Sigmoid colon (tissue), 7 donors: Measurements from ENCODE around the gene NR3C2. TPM values are rescaled to one million over a fixed set of nuclear protein-coding genes. Genes with fewer than 3 reads are reported as not detected.
A peak's percentile ranks its signal among the peaks of the same experiment; 100 is the strongest.

Source experiments
- DNase-seq: peaks from one replicate; pipeline ENCODE4 v3.0.0-alpha.2; 2019
- H3K27ac ChIP-seq, 4 donors: fragments of 200-600 bp; sonication (generic); one replicate each; pipeline ENCODE4 v1.5.1; 2016 to 2019; ENCODE audit warnings: mild to moderate bottlenecking in 1 of 4
- H3K27me3 ChIP-seq, 3 donors: fragments of 200-600 bp; sonication (generic); one replicate each; pipeline ENCODE4 v1.5.1; 2019; ENCODE audit warnings: mild to moderate bottlenecking in 1 of 3
- H3K36me3 ChIP-seq, 4 donors: fragments of 200-600 bp; sonication (generic); one replicate each; pipeline ENCODE4 v1.5.1; 2016 to 2019
- H3K4me1 ChIP-seq, 4 donors: fragments of 200-600 bp; sonication (generic); one replicate each; pipeline ENCODE4 v1.5.1; 2017 to 2019
- H3K4me3 ChIP-seq, 4 donors: fragments of 200-600 bp; sonication (generic); one replicate each; pipeline ENCODE4 v1.5.1; 2017 to 2019; ENCODE audit warnings: mild to moderate bottlenecking in 2 of 4, moderate library complexity in 1 of 4
- H3K9me3 ChIP-seq, 4 donors: fragments of 200-600 bp in 3 of 4; sonication (generic) in 3 of 4; one replicate each; pipeline versions ENCODE4 v1.5.1 to v1.6.1; 2013 to 2019
- EP300 ChIP-seq, 4 donors: sonication (generic); formaldehyde crosslinking; IDR thresholded peaks; one replicate each; pipeline ENCODE4 v1.6.1; 2017; ENCODE audit warnings: antibody characterized with exemption in 4 of 4
- POLR2A ChIP-seq, 2 donors: fragments of 450-650 bp; IDR thresholded peaks; one replicate each; pipeline ENCODE4 v1.6.1; 2016; ENCODE audit warnings: antibody characterized with exemption in 2 of 2, mild to moderate bottlenecking in 2 of 2, moderate library complexity in 2 of 2
- POLR2AphosphoS5 ChIP-seq, 4 donors: sonication (generic); formaldehyde crosslinking; IDR thresholded peaks; one replicate each; pipeline ENCODE4 v1.6.1; 2017; ENCODE audit warnings: antibody characterized with exemption in 4 of 4
- WGBS, 2 donors: extraction: QIAGEN DNeasy Blood & Tissue Kit; methylation state at CpG; one replicate each; pipeline ENCODE4 v1.1.7; 2013; 5-methylcytosine and 5-hydroxymethylcytosine counted together
- intact Hi-C: fragments of 100-400 bp; cut with DNase I; formaldehyde crosslinking; loops from one replicate; pipeline ENCODE4 v1.15.1; 2023
- polyA plus RNA-seq, 3 donors: library from polyadenylated mRNA; stranded (reverse); fragments of 200-250 nt; gene quantifications; one replicate each; pipeline ENCODE4 v1.2.3, GENCODE V29; 2013
- total RNA-seq, 4 donors: library from RNA; depleted of rRNA; stranded (reverse); fragments of >200 nt; gene quantifications; one replicate each; pipeline ENCODE4 v1.1.0, GENCODE V29; 2016
- TF ChIP-seq, protein P1 (sequence below), 4 experiments: fragments of 450-650 bp in 3 of 4; fragments of 200-600 bp in 1 of 4; IDR thresholded peaks; one replicate each; pipeline ENCODE4 v1.5.1; 2016 to 2019; ENCODE audit warnings: antibody characterized with exemption in 4 of 4, mild to moderate bottlenecking in 3 of 4, moderate library complexity in 2 of 4
- donor health status: healthy with polysubstance abuse.
- donor health status: Bipolar disorder and iron deficiency.
- donor health status: healthy.

The NR3C2 gene
- total and polyA plus RNA-seq, 7 donors, result 15.6 to 34.9 (median 23.4) TPM

DNA sequence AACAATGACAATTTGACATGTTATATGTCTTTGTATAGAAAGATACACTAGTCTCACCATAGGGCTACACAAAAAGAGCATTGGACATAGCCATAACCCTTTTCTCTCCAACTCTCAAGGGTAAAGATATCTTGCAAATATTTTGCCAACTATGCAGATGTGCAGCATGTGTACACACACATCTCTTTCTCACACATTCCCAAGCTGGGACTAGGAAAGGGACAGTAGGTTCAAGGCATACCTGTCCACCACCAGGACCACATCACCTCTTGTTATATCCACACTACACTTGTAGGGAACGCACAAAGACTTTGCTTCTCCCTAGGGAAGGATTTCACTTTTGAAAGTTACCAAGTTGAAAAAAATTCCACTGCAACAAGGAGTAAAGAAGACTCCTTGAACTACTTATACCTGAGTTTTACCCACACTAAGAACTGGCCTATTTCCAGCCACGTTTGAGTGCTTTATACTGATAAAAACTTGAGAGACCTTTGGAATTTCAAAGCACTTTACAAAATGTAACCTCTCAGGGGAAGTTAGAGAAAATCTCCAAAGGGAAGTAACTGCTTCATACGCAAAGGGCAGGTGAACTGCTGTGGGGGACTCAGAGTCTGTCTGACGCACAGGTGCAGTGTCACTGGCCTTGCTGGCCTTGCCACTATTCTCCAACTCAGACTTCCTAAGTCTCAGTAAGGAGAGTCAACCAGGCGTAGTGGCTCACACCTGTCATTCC, 36.9 kb downstream of the NR3C2 start:
- Histone ChIP-seq H3K9me3 (no peaks in the 10 kb centered on the region), H3K4me1 (peaks cover 0 to 19% (median 3%) of the 10 kb centered on the region in 4 donors), H3K4me3 (no peak overlapping the region), H3K36me3 (no peaks in the 10 kb centered on the region), H3K27me3 (no peaks in the 10 kb centered on the region), H3K27ac (no peak overlapping the region)
- TF ChIP-seq, protein P1, sequence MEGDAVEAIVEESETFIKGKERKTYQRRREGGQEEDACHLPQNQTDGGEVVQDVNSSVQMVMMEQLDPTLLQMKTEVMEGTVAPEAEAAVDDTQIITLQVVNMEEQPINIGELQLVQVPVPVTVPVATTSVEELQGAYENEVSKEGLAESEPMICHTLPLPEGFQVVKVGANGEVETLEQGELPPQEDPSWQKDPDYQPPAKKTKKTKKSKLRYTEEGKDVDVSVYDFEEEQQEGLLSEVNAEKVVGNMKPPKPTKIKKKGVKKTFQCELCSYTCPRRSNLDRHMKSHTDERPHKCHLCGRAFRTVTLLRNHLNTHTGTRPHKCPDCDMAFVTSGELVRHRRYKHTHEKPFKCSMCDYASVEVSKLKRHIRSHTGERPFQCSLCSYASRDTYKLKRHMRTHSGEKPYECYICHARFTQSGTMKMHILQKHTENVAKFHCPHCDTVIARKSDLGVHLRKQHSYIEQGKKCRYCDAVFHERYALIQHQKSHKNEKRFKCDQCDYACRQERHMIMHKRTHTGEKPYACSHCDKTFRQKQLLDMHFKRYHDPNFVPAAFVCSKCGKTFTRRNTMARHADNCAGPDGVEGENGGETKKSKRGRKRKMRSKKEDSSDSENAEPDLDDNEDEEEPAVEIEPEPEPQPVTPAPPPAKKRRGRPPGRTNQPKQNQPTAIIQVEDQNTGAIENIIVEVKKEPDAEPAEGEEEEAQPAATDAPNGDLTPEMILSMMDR (IDR thresholded peaks at IDR 0.05), result no peak
- TF ChIP-seq POLR2AphosphoS5 (IDR thresholded peaks at IDR 0.05), result no peak
- TF ChIP-seq EP300 (IDR thresholded peaks at IDR 0.05), result no peak
- no peak for TF ChIP-seq POLR2A (IDR thresholded peaks at IDR 0.05)
- 47 to 80% methylated on average over 5 of the region's 5 CpGs for WGBS, 2 donors
- intact Hi-C loops, result no loop called here
- DNase-seq, result no peak

DNA sequence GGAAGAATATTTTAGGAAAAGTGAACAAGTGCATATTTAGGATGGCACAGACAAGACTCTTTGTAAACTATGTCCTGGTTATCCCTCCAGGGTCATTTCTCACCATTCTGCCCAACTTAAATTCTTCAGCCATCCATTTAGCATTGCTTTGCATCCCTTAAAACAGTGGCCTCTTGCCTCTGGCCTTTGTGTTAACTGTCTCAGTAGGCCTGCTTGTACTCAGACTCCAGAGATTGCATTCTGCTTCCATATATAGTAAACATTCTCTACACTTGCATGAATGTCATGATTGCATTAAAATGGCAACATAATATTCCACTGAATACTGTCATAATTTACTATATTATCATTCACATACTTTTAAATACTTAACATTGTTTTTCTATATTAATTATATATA, 43.2 kb downstream of the NR3C2 start:
- intact Hi-C loops, result no loop called here
- H3K4me1 ChIP-seq, result peaks cover 0 to 45% (median 2%) of the 10 kb centered on the region in 4 donors
- H3K27ac ChIP-seq, result peak overlapping the region in 3 of 4 donors; percentile 29 to 65 (median 61)
- DNase-seq, result no peak
- H3K9me3 ChIP-seq, result no peaks in the 10 kb centered on the region
- TF ChIP-seq, protein P1 (IDR thresholded peaks at IDR 0.05), result no peak
- no peak for TF ChIP-seq POLR2A (IDR thresholded peaks at IDR 0.05)
- peak in 2 of 4 donors; percentile 41 to 43 for TF ChIP-seq EP300 (IDR thresholded peaks at IDR 0.05)
- peak; percentile 39 to 64 (median 56) for TF ChIP-seq POLR2AphosphoS5 (IDR thresholded peaks at IDR 0.05)
- H3K4me3 ChIP-seq, result no peak overlapping the region
- H3K27me3 ChIP-seq, result no peaks in the 10 kb centered on the region
- H3K36me3 ChIP-seq, result no peaks in the 10 kb centered on the region

DNA sequence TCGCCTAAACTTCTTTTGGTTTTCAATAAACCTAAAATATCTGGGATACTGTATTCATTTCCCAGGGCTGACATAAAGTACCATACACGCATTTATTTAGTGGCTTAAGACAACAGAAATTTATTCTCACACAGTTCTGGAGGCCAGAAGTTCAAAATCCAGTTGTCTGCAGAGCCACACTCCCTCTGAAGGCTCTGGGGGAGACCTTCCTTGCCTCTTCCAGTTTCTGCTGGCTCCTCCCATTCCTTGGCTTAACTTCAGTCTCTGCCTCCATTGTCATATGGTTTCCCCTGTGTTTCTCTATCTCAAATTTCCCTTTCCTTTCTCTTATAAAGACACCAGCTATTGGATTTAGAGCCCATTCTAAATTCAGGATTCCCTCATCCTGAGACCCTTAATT, 44.4 kb downstream of the NR3C2 start:
- Histone ChIP-seq H3K9me3 (no peaks in the 10 kb centered on the region), H3K27ac (peak overlapping the region in 2 of 4 donors; percentile 61 to 65), H3K4me3 (no peak overlapping the region), H3K36me3 (no peaks in the 10 kb centered on the region), H3K4me1 (peaks cover 0 to 35% (median 2%) of the 10 kb centered on the region in 4 donors), H3K27me3 (no peaks in the 10 kb centered on the region)
- TF ChIP-seq EP300 (IDR thresholded peaks at IDR 0.05) (no peak), POLR2A (IDR thresholded peaks at IDR 0.05) (no peak), POLR2AphosphoS5 (IDR thresholded peaks at IDR 0.05) (no peak)
- TF ChIP-seq, protein P1 (IDR thresholded peaks at IDR 0.05), result no peak
- DNase-seq, result no peak
- intact Hi-C loops, result no loop called here
- WGBS, 2 donors, result 39 to 77% methylated on average over 2 of the region's 2 CpGs

DNA sequence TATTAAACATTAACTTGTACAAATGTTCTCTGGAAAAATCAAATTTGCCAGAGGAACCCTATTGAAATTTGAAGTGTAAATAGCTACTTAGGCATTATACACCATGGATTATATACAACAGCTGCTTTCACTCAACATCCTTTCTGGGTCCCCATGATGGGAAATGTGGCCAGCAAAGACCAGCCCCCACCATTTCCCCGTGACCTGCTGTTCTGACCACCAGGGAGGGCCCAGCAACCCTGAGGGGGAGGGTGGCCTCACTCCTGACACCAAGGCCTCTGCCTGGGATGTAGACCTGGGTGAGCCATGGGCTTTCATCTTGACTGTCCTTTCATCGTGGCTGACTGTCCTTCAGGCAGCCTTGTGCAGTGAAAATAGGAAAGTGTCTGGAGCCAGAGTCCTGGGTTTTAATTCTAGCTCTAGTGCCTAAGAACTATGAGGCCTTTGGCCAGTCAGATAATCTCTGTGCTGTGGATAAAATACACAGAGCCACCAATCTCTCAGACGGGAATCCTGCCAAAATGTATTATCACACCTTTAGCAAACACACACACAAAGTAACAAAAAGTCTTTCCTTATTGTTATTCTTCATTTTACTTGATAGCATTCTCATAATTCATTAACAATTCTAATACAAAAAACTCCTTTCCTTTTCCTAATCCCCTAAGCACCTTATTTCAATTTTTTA, 45.1 kb downstream of the NR3C2 start:
- peaks cover 0 to 35% (median 2%) of the 10 kb centered on the region in 4 donors for H3K4me1 ChIP-seq
- H3K27me3 ChIP-seq, result no peaks in the 10 kb centered on the region
- H3K27ac ChIP-seq, result peak overlapping the region in 2 of 4 donors; percentile 37 to 65
- no peak overlapping the region for H3K4me3 ChIP-seq
- 17 to 64% methylated on average over 3 of the region's 3 CpGs for WGBS, 2 donors
- no peaks in the 10 kb centered on the region for H3K36me3 ChIP-seq
- TF ChIP-seq POLR2AphosphoS5 (IDR thresholded peaks at IDR 0.05) (no peak), EP300 (IDR thresholded peaks at IDR 0.05) (no peak), POLR2A (IDR thresholded peaks at IDR 0.05) (no peak)
- TF ChIP-seq, protein P1 (IDR thresholded peaks at IDR 0.05), result no peak
- intact Hi-C loops, result no loop called here
- H3K9me3 ChIP-seq, result no peaks in the 10 kb centered on the region
- no peak for DNase-seq
